DMS153 (cell line): ENCODE results near the gene CHST3.
"Not testable (repeated sequence)": the region's sequence is repeated elsewhere in the genome, so short reads cannot be mapped to it uniquely, and the experiment has no call there.

Experiments used
- DNase-seq: peaks from one replicate; lab custom pipeline; 2025; lab: John Stamatoyannopoulos, UW

CHST3 gene

GRCh38 chr10:71964098-71964742, at the start of gene CHST3:
Gene CHST3, plus strand, starts transcription at chr10:71964395. Its CDS starts 41,448 bp downstream, at chr10:72005843.
- no peak for DNase-seq

- DNase-seq = no peak
Observed at GRCh38 chr10:71916827-71917226, 47.4 kb upstream of the CHST3 start.

- no peak for DNase-seq
Observed at GRCh38 chr10:71918992-71919391, 45.2 kb upstream of the CHST3 start.

GRCh38 chr10:71919956-71920539, 44.1 kb upstream of the CHST3 start:
- not testable (repeated sequence) for DNase-seq

GRCh38 chr10:71920540-71921323, 43.5 kb upstream of the CHST3 start:
- no peak for DNase-seq

- no peak for DNase-seq
Observed at GRCh38 chr10:71921324-71922027, 42.7 kb upstream of the CHST3 start.

GRCh38 chr10:71923138-71923692, 41.0 kb upstream of the CHST3 start:
- no peak for DNase-seq

- DNase-seq = no peak
Observed at GRCh38 chr10:71924771-71925170, 39.4 kb upstream of the CHST3 start.

GRCh38 chr10:71927159-71927558, 37.0 kb upstream of the CHST3 start:
- DNase-seq = no peak

- DNase-seq = no peak
Observed at GRCh38 chr10:71927776-71928592, 36.2 kb upstream of the CHST3 start.

GRCh38 chr10:71931295-71931694, 32.9 kb upstream of the CHST3 start:
- no peak for DNase-seq

GRCh38 chr10:71933651-71934050, 30.5 kb upstream of the CHST3 start:
- no peak for DNase-seq

- no peak for DNase-seq
Observed at GRCh38 chr10:71938211-71938610, 26.0 kb upstream of the CHST3 start.

GRCh38 chr10:71939304-71939703, 24.9 kb upstream of the CHST3 start:
- DNase-seq = no peak

GRCh38 chr10:71939861-71940474, 24.2 kb upstream of the CHST3 start:
- DNase-seq = no peak

GRCh38 chr10:71940752-71941151, 23.4 kb upstream of the CHST3 start:
- no peak for DNase-seq

- no peak for DNase-seq
Observed at GRCh38 chr10:71941318-71941717, 22.9 kb upstream of the CHST3 start.

GRCh38 chr10:71945819-71946474, 18.2 kb upstream of the CHST3 start:
- no peak for DNase-seq

GRCh38 chr10:71946700-71947099, 17.5 kb upstream of the CHST3 start:
- DNase-seq = no peak

GRCh38 chr10:71948496-71949067, 15.6 kb upstream of the CHST3 start:
- DNase-seq = no peak
